CD4-positive, alpha-beta T cell (primary cell): ENCODE data around the gene ARPC1A. TPM values are rescaled to one million over a fixed set of nuclear protein-coding genes. Genes with fewer than 3 reads are reported as not detected.

Experiments
- ATAC-seq: fragments of 200-7000 bp; cut with Tn5 transposase; one replicate; pipeline ENCODE4 v1.10.0; 2022; ENCODE audit warnings: mild to moderate bottlenecking; ENCODE audit not compliant: poor library complexity
- CTCF ChIA-PET: fragments of 350-600 bp; sonication (Branson Sonifier 250); formaldehyde crosslinking; loops from one replicate; lab custom pipeline; 2021; ENCODE audit warnings: antibody characterized with exemption, inconsistent platforms; lab: Charles Lee
- POLR2A ChIA-PET: fragments of 350-600 bp; sonication (Branson Sonifier 250); formaldehyde crosslinking; loops from one replicate; lab custom pipeline; 2021; ENCODE audit warnings: antibody characterized with exemption, inconsistent platforms; lab: Charles Lee
- DNase-seq, 14 experiments: peaks; one replicate each; pipeline ENCODE4 v3.0.0-alpha.2; 2013 to 2020; ENCODE audit warnings: mixed read lengths in 2 of 14
- H3K27ac ChIP-seq, 2 donors: one replicate each; pipeline versions ENCODE4 v1.5.1 to v1.7.0; 2013; ENCODE audit warnings: low read length in 2 of 2, low read depth in 1 of 2, mild to moderate bottlenecking in 1 of 2
- H3K27me3 ChIP-seq, 2 experiments: 1 replicate in 1 of 2; 2 replicates in 1 of 2; pipeline versions ENCODE4 v1.6.1 to v1.7.0; 2013; ENCODE audit warnings: low read length in 2 of 2, control low read depth in 1 of 2, mild to moderate bottlenecking in 1 of 2, moderate library complexity in 1 of 2; ENCODE audit not compliant: insufficient read depth in 2 of 2, control insufficient read depth in 1 of 2
- H3K36me3 ChIP-seq: one replicate; pipeline ENCODE4 v1.6.1; 2013; ENCODE audit warnings: low read length, control low read depth; ENCODE audit not compliant: insufficient read depth
- H3K4me1 ChIP-seq: one replicate; pipeline ENCODE4 v1.6.1; 2013; ENCODE audit warnings: low read length, control low read depth; ENCODE audit not compliant: insufficient read depth
- H3K4me3 ChIP-seq: one replicate; pipeline ENCODE4 v1.5.1; 2013; ENCODE audit warnings: mild to moderate bottlenecking, low read length, moderate library complexity
- H3K9me3 ChIP-seq, 2 experiments: 1 replicate in 1 of 2; 2 replicates in 1 of 2; pipeline versions ENCODE4 v1.6.1 to v1.7.0; 2013; ENCODE audit warnings: low read length in 2 of 2, mild to moderate bottlenecking in 2 of 2, control low read depth in 1 of 2, moderate library complexity in 1 of 2; ENCODE audit not compliant: control insufficient read depth in 1 of 2, insufficient read depth in 1 of 2
- H3K27ac Mint-ChIP-seq: one replicate; pipeline ENCODE4 v1.8.0; 2020; ENCODE audit warnings: mixed read lengths
- H3K27me3 Mint-ChIP-seq: one replicate; pipeline ENCODE4 v1.8.0; 2021; ENCODE audit warnings: mixed read lengths
- H3K36me3 Mint-ChIP-seq: one replicate; pipeline ENCODE4 v1.8.0; 2021; ENCODE audit warnings: low read depth, mixed read lengths
- H3K4me1 Mint-ChIP-seq: one replicate; pipeline ENCODE4 v1.8.0; 2021; ENCODE audit warnings: low read depth, mixed read lengths
- H3K4me3 Mint-ChIP-seq: one replicate; pipeline ENCODE4 v1.8.0; 2020; ENCODE audit warnings: mild to moderate bottlenecking, mixed read lengths
- H3K9me3 Mint-ChIP-seq: one replicate; pipeline ENCODE4 v1.8.0; 2020; ENCODE audit warnings: mixed read lengths
- intact Hi-C, 2 experiments: fragments of 100-400 bp; cut with DNase I in 1 of 2; cut with micrococcal nuclease in 1 of 2; formaldehyde crosslinking; loops; one replicate each; pipeline versions ENCODE4 v1.15.1 to v1.9.0; 2023 to 2025; cut with DNase I, micrococcal nuclease
- total RNA-seq, 174 experiments: library from RNA in 2 of 174; stranded (reverse) in 2 of 174; gene quantifications; one replicate each; pipeline ENCODE4 v1.2.3 and lab custom pipeline; 2021 to 2026
- TF ChIP-seq, protein P1 (sequence below): fragments of 200-600 bp; IDR thresholded peaks from one replicate; pipeline ENCODE4 v1.8.0; 2022; ENCODE audit warnings: antibody characterized with exemption, mild to moderate bottlenecking

The ARPC1A gene
- total RNA-seq, 2 experiments from 2014 or later: 25.3 to 30.4 TPM

DNA sequence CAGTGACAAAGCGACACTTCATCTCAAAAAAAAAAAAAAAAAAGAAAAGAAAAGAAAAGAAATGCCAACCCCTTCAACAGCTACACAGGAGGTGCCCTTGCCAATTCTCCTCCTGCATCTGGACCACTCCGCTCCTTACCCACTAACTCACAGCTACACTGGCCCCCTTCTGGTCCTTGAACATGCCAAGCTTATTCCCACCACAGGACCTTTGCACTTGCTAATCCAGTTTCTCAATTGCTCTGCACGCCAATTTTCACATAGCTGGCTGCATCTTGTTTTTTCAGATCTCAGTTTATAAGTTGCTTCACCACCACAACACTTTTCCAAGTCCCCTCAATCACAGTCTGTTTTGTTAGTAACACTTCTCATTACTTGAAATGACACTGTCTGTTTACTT lies 77.2 kb downstream of the ARPC1A start:
- H3K4me3 Mint-ChIP-seq: no peak overlapping the region
- H3K27me3 Mint-ChIP-seq: no peaks in the 10 kb centered on the region
- H3K36me3 Mint-ChIP-seq: peaks cover 72% of the 10 kb centered on the region
- no peak for ATAC-seq
- CTCF ChIA-PET: no interaction called here
- H3K27ac Mint-ChIP-seq: peak overlapping the region; percentile 73
- intact Hi-C loops: loop anchor here in 1 of 2 experiments (10.0 kb wide), 1 partner anchor 78 kb away; the partner anchor contains the start of gene ARPC1A
- DNase-seq: no peak
- TF ChIP-seq, protein P1, sequence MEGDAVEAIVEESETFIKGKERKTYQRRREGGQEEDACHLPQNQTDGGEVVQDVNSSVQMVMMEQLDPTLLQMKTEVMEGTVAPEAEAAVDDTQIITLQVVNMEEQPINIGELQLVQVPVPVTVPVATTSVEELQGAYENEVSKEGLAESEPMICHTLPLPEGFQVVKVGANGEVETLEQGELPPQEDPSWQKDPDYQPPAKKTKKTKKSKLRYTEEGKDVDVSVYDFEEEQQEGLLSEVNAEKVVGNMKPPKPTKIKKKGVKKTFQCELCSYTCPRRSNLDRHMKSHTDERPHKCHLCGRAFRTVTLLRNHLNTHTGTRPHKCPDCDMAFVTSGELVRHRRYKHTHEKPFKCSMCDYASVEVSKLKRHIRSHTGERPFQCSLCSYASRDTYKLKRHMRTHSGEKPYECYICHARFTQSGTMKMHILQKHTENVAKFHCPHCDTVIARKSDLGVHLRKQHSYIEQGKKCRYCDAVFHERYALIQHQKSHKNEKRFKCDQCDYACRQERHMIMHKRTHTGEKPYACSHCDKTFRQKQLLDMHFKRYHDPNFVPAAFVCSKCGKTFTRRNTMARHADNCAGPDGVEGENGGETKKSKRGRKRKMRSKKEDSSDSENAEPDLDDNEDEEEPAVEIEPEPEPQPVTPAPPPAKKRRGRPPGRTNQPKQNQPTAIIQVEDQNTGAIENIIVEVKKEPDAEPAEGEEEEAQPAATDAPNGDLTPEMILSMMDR: no peak
- H3K4me1 Mint-ChIP-seq: peaks cover 42% of the 10 kb centered on the region
- Histone ChIP-seq H3K27ac (no peak overlapping the region), H3K36me3 (peaks cover 59% of the 10 kb centered on the region), H3K4me1 (peaks cover 36% of the 10 kb centered on the region), H3K27me3 (no peaks in the 10 kb centered on the region), H3K4me3 (no peak overlapping the region), H3K9me3 (no peaks in the 10 kb centered on the region)
- H3K9me3 Mint-ChIP-seq: no peaks in the 10 kb centered on the region
- POLR2A ChIA-PET: interaction anchor here (1.9 kb wide), 1 partner anchor 10 kb away, joined by 8 read pairs; no protein-coding TSS in a partner anchor

DNA sequence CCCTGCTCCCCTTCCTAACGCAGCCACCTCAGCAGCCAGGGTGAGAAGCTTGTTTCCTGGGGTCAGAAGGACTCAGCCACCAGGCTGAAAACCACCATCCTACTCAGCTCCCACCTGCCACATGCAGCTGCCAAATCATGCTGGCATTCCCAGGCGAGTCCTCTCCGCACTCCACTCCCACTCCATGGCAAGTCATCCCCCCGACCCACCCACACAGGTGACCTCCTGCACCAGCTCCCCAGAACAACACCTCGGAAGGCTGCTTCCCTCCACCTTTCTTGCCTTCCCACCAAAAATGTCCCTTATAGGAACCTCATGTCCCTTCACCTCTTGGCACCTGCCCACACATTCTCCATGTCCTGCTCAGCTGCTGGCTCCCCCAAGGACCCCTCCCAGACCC lies 78.1 kb downstream of the ARPC1A start:
- TF ChIP-seq, protein P1: no peak
- POLR2A ChIA-PET: interaction anchor here (1.4 to 1.9 kb wide), 2 partner anchors 10 to 11 kb away, joined by 5 to 8 read pairs; no protein-coding TSS in a partner anchor
- H3K27me3 ChIP-seq: no peaks in the 10 kb centered on the region
- no peak overlapping the region for H3K27ac ChIP-seq
- H3K36me3 ChIP-seq: peaks cover 51% of the 10 kb centered on the region
- ATAC-seq (no peak), DNase-seq (no peak)
- no peak overlapping the region for H3K4me3 ChIP-seq
- Mint-ChIP-seq H3K27me3 (no peaks in the 10 kb centered on the region), H3K9me3 (no peaks in the 10 kb centered on the region), H3K36me3 (peaks cover 72% of the 10 kb centered on the region), H3K4me1 (peaks cover 43% of the 10 kb centered on the region), H3K4me3 (peak overlapping the region; percentile 48), H3K27ac (peak overlapping the region; percentile 73)
- H3K4me1 ChIP-seq: peaks cover 37% of the 10 kb centered on the region
- no peaks in the 10 kb centered on the region for H3K9me3 ChIP-seq
- intact Hi-C loops: loop anchor here in 1 of 2 experiments (10.0 kb wide), 1 partner anchor 79 kb away; the partner anchor contains the start of gene ARPC1A
- CTCF ChIA-PET: no interaction called here

GRCh38 chr7:99404235-99404976 lies 78.7 kb downstream of the ARPC1A start:
- TF ChIP-seq, protein P1: no peak
- H3K27ac ChIP-seq: no peak overlapping the region
- H3K27me3 Mint-ChIP-seq: no peaks in the 10 kb centered on the region
- H3K27ac Mint-ChIP-seq: peak overlapping the region; percentile 73
- H3K27me3 ChIP-seq: no peaks in the 10 kb centered on the region
- POLR2A ChIA-PET: interaction anchor here (1.4 to 1.9 kb wide), 2 partner anchors 10 to 12 kb away, joined by 5 to 8 read pairs; no protein-coding TSS in a partner anchor
- H3K9me3 ChIP-seq: no peaks in the 10 kb centered on the region
- H3K9me3 Mint-ChIP-seq: no peaks in the 10 kb centered on the region
- peaks cover 47% of the 10 kb centered on the region for H3K4me1 Mint-ChIP-seq
- intact Hi-C loops: loop anchor here in 1 of 2 experiments (10.0 kb wide), 1 partner anchor 80 kb away; the partner anchor contains the start of gene ARPC1A
- H3K4me3 ChIP-seq: no peak overlapping the region
- peaks cover 45% of the 10 kb centered on the region for H3K36me3 ChIP-seq
- peaks cover 73% of the 10 kb centered on the region for H3K36me3 Mint-ChIP-seq
- CTCF ChIA-PET: no interaction called here
- peaks cover 38% of the 10 kb centered on the region for H3K4me1 ChIP-seq
- ATAC-seq: no peak
- no peak for DNase-seq
- H3K4me3 Mint-ChIP-seq: peak overlapping the region; percentile 48
